SK-N-SH (cell line): ENCODE data around the gene SUFU.

Experiments
- CHD2 ChIP-seq: fragments of 150-350 bp; IDR thresholded peaks from 2 replicates; pipeline ENCODE4 v1.6.1; 2018; ENCODE audit warnings: low read length; ENCODE audit not compliant: partially characterized antibody
- CTCF ChIP-seq: fragments of 200-600 bp; sonication (generic); IDR thresholded peaks from 2 replicates; pipeline ENCODE4 v1.6.1; 2017; ENCODE audit warnings: antibody characterized with exemption, mild to moderate bottlenecking, moderate library complexity
- EZH2phosphoT487 ChIP-seq: fragments of 200-600 bp; sonication (generic); IDR thresholded peaks from 2 replicates; pipeline ENCODE4 v1.6.1; 2017; ENCODE audit warnings: low read depth, mixed run types, mild to moderate bottlenecking, antibody characterized with exemption, moderate library complexity, borderline replicate concordance
- FOSL2 ChIP-seq: IDR thresholded peaks from 2 replicates; pipeline ENCODE4 v1.4.0; 2012; ENCODE audit warnings: low read depth, mild to moderate bottlenecking, moderate library complexity, borderline replicate concordance
- FOXM1 ChIP-seq: IDR thresholded peaks from 2 replicates; pipeline ENCODE4 v1.4.0; 2012; ENCODE audit warnings: low read depth, mild to moderate bottlenecking
- JUND ChIP-seq: IDR thresholded peaks from 2 replicates; pipeline ENCODE4 v1.4.0; 2012
- MAX ChIP-seq: IDR thresholded peaks from 2 replicates; pipeline ENCODE4 v1.4.0; 2012; ENCODE audit warnings: low read depth
- MXI1 ChIP-seq: IDR thresholded peaks from 2 replicates; pipeline ENCODE4 v1.6.1; 2012; ENCODE audit warnings: mild to moderate bottlenecking, low read depth, low read length, improper control_type of control experiment
- NFIC ChIP-seq: IDR thresholded peaks from 2 replicates; pipeline ENCODE4 v1.4.0; 2012; ENCODE audit warnings: borderline replicate concordance
- RAD21 ChIP-seq: IDR thresholded peaks from 2 replicates; pipeline ENCODE4 v1.6.1; 2012; ENCODE audit warnings: mild to moderate bottlenecking, low read length
- REST ChIP-seq: IDR thresholded peaks from 2 replicates; pipeline ENCODE4 v1.6.1; 2012; ENCODE audit warnings: mild to moderate bottlenecking, low read depth, low read length, moderate library complexity
- RFX5 ChIP-seq: IDR thresholded peaks from 2 replicates; pipeline ENCODE4 v1.6.1; 2012; ENCODE audit warnings: mild to moderate bottlenecking, improper control_type of control experiment, low read length
- TAF1 ChIP-seq: IDR thresholded peaks from 2 replicates; pipeline ENCODE4 v1.6.1; 2012; ENCODE audit warnings: low read depth, mild to moderate bottlenecking, low read length, moderate library complexity, borderline replicate concordance

- TF ChIP-seq CTCF (no peak), RFX5 (no peak), MXI1 (no peak), NFIC (no peak), FOSL2 (no peak), MAX (no peak), EZH2phosphoT487 (no peak), REST (no peak), TAF1 (no peak), JUND (no peak), RAD21 (no peak), CHD2 (no peak), FOXM1 (no peak)
Observed at GRCh38 chr10:102654566-102654965, 150.8 kb downstream of the SUFU start.
